CD4-positive, alpha-beta T cell treated with Interferon alpha-2 for 1 hour (primary cell): ENCODE results near the gene ZZZ3.
"Not testable (repeated sequence)": the region's sequence is repeated elsewhere in the genome, so short reads cannot be mapped to it uniquely, and the experiment has no call there.

ENCODE experiments used
- DNase-seq, 2 donors: peaks; one replicate each; pipeline ENCODE4 v3.0.0-alpha.2; 2020 to 2022

The ZZZ3 gene

GRCh38 chr1:77682460-77683159 is at the start of gene ZZZ3:
ZZZ3 (minus strand) TSS chr1:77682658; CDS start chr1:77633354, 49,304 bp downstream.
- DNase-seq: peak; percentile 94 to 96

- no peak for DNase-seq
Observed at GRCh38 chr1:77732090-77732489, 49.6 kb upstream of the ZZZ3 start.

GRCh38 chr1:77725706-77726105 is 43.2 kb upstream of the ZZZ3 start:
- DNase-seq: no peak

- no peak for DNase-seq
Observed at GRCh38 chr1:77718181-77718580, 35.7 kb upstream of the ZZZ3 start.

- DNase-seq: no peak
Observed at GRCh38 chr1:77716065-77716464, 33.6 kb upstream of the ZZZ3 start.

GRCh38 chr1:77709727-77710126 is 27.3 kb upstream of the ZZZ3 start:
- no peak for DNase-seq

GRCh38 chr1:77706321-77706720 is 23.9 kb upstream of the ZZZ3 start:
- DNase-seq: no peak

- no peak for DNase-seq
Observed at GRCh38 chr1:77704736-77705135, 22.3 kb upstream of the ZZZ3 start.

- not testable (repeated sequence) for DNase-seq
Observed at GRCh38 chr1:77699673-77700072, 17.2 kb upstream of the ZZZ3 start.

GRCh38 chr1:77697441-77697840 is 15.0 kb upstream of the ZZZ3 start:
- no peak for DNase-seq

- DNase-seq: no peak
Observed at GRCh38 chr1:77688939-77689338, 6.5 kb upstream of the ZZZ3 start.

- peak; percentile 12 to 19 for DNase-seq
Observed at GRCh38 chr1:77687519-77687906, 5.1 kb upstream of the ZZZ3 start.

GRCh38 chr1:77686796-77687518 is 4.5 kb upstream of the ZZZ3 start:
- no peak for DNase-seq

GRCh38 chr1:77683160-77684148 is 996 bp upstream of the ZZZ3 start:
- DNase-seq: peak; percentile 90 to 93

GRCh38 chr1:77680173-77680572 is 2.3 kb downstream of the ZZZ3 start:
- DNase-seq: no peak

- no peak for DNase-seq
Observed at GRCh38 chr1:77678660-77679610, 3.5 kb downstream of the ZZZ3 start.

- DNase-seq: not testable (repeated sequence)
Observed at GRCh38 chr1:77674807-77675206, 7.7 kb downstream of the ZZZ3 start.

- no peak for DNase-seq
Observed at GRCh38 chr1:77673716-77674355, 8.6 kb downstream of the ZZZ3 start.

- no peak for DNase-seq
Observed at GRCh38 chr1:77673030-77673429, 9.4 kb downstream of the ZZZ3 start.

GRCh38 chr1:77672374-77672773 is 10.1 kb downstream of the ZZZ3 start:
- DNase-seq: no peak

- DNase-seq: no peak
Observed at GRCh38 chr1:77671836-77672235, 10.6 kb downstream of the ZZZ3 start.

- DNase-seq: no peak
Observed at GRCh38 chr1:77670330-77670729, 12.1 kb downstream of the ZZZ3 start.
